Hepatocyte (in vitro differentiated cells): Measurements from ENCODE around the gene ELK1. TPM values are rescaled to one million over a fixed set of nuclear protein-coding genes. Genes with fewer than 3 reads are reported as not detected.
"Not testable (repeated sequence)": the region's sequence is repeated elsewhere in the genome, so short reads cannot be mapped to it uniquely, and the experiment has no call there.

Experiments used
- DNase-seq: peaks from one replicate; pipeline ENCODE4 v3.0.0-alpha.2; 2016; ENCODE audit warnings: low spot score
- H2AFZ ChIP-seq: fragments of 200-600 bp; sonication (generic); 2 replicates; pipeline ENCODE4 v1.6.0; 2016; ENCODE audit warnings: antibody characterized with exemption, mild to moderate bottlenecking
- H3K27ac ChIP-seq: fragments of 200-600 bp; sonication (generic); 2 replicates; pipeline ENCODE4 v1.5.1; 2016; ENCODE audit warnings: mild to moderate bottlenecking
- H3K27me3 ChIP-seq: fragments of 200-600 bp; sonication (generic); 2 replicates; pipeline ENCODE4 v1.6.1; 2016
- H3K36me3 ChIP-seq: fragments of 200-600 bp; sonication (generic); replicated peaks from 2 replicates; pipeline ENCODE4 v1.5.1; 2016; ENCODE audit warnings: low read depth; ENCODE audit not compliant: insufficient read depth
- H3K4me1 ChIP-seq: fragments of 200-600 bp; sonication (generic); 2 replicates; pipeline ENCODE4 v1.5.1; 2016; ENCODE audit warnings: mild to moderate bottlenecking, moderate library complexity; ENCODE audit not compliant: insufficient read depth
- H3K4me2 ChIP-seq: fragments of 200-600 bp; sonication (generic); 2 replicates; pipeline ENCODE4 v1.6.0; 2016
- H3K4me3 ChIP-seq: fragments of 200-600 bp; sonication (generic); 2 replicates; pipeline ENCODE4 v1.5.1; 2016; ENCODE audit warnings: mild to moderate bottlenecking
- H3K79me2 ChIP-seq: fragments of 200-600 bp; sonication (generic); 2 replicates; pipeline ENCODE4 v1.6.0; 2017; ENCODE audit warnings: mild to moderate bottlenecking
- H3K9me2 ChIP-seq: fragments of 200-600 bp; sonication (generic); replicated peaks from 2 replicates; pipeline ENCODE4 v1.6.0; 2017; ENCODE audit warnings: mild to moderate bottlenecking; ENCODE audit not compliant: insufficient read depth
- H3K9me3 ChIP-seq: fragments of 200-600 bp; sonication (generic); 2 replicates; pipeline ENCODE4 v1.5.1; 2016; ENCODE audit warnings: low read depth, mild to moderate bottlenecking
- H4K20me1 ChIP-seq: fragments of 200-600 bp; sonication (generic); 2 replicates; pipeline ENCODE4 v1.6.0; 2016; ENCODE audit warnings: mild to moderate bottlenecking; ENCODE audit not compliant: insufficient read depth, poor library complexity, severe bottlenecking
- EZH2 ChIP-seq: fragments of 200-600 bp; sonication (generic); IDR thresholded peaks from 2 replicates; pipeline ENCODE4 v1.6.1; 2016; ENCODE audit warnings: antibody characterized with exemption, mild to moderate bottlenecking, borderline replicate concordance
- EZH2phosphoT487 ChIP-seq: fragments of 200-600 bp; sonication (generic); IDR thresholded peaks from one replicate; pipeline ENCODE4 v1.6.1; 2018; ENCODE audit warnings: antibody characterized with exemption, mild to moderate bottlenecking, low read depth, moderate library complexity; ENCODE audit not compliant: unreplicated experiment, severe bottlenecking
- WGBS: methylation state at CpG from one replicate; pipeline ENCODE4 v1.1.6; 2016; ENCODE audit warnings: low lambda C conversion rate; ENCODE audit errors: missing lambda C conversion rate; 5-methylcytosine and 5-hydroxymethylcytosine counted together
- polyA plus RNA-seq: library from polyadenylated mRNA; unstranded; fragments of >200 nt; fragmentation: Nextera tagmentation; extraction: Ambion mirVana; gene quantifications from 2 replicates; pipeline ENCODE4 v1.2.1, GENCODE V29; 2016
- total RNA-seq: library from RNA; depleted of rRNA; stranded (reverse); fragments of >200 nt; gene quantifications from 2 replicates; pipeline ENCODE4 v1.2.3, GENCODE V29; 2014
- TF ChIP-seq, protein P1 (sequence below): fragments of 200-600 bp; sonication (generic); IDR thresholded peaks from 2 replicates; pipeline ENCODE4 v1.5.1; 2016; ENCODE audit warnings: antibody characterized with exemption, mild to moderate bottlenecking; ENCODE audit not compliant: poor library complexity

The ELK1 gene
- total and polyA plus RNA-seq, 2 experiments from 2014 or later = 24.4 to 32.0 TPM

DNA sequence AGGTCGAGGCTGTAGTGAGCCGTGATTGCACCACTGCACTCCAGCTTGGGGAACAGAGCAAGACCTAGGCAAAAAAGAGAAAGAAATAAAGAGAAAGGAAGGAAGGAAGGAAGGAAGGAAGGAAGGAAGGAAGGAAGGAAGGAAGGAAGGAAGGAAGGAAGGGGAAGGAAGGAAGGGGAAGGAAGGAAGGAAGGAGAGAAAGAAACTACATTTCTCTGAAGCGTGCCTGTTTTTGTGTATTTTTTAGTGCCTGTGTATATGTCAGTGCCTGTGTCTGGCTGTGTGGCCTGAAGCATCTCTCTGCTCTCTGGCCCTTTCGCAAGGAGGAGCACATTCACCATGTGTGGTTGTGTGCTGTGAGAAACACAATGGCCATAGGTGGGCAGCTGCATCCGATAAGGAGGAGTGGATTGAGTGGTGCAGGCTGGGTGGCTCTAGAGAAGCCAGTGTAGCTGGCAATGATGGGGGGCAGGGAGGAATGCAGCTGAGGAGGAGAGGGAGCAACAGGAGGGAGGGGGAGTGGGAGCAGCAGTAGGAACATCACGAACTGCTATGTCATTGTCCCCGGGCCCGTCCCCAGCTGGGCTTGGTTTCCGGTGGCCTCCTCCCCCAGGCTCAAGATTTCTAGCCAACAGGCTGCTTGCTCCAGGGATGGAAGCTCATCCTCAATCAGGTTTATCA is 42.1 kb downstream of the ELK1 start:
- H3K27me3 ChIP-seq = no peaks in the 10 kb centered on the region
- no peaks in the 10 kb centered on the region for H3K9me2 ChIP-seq
- no peak overlapping the region for H2AFZ ChIP-seq
- no peak overlapping the region for H3K4me2 ChIP-seq
- H3K36me3 ChIP-seq = no peaks in the 10 kb centered on the region
- no peak for DNase-seq
- H3K4me1 ChIP-seq = no peaks in the 10 kb centered on the region
- H3K9me3 ChIP-seq = no peaks in the 10 kb centered on the region
- no peaks in the 10 kb centered on the region for H3K79me2 ChIP-seq
- H4K20me1 ChIP-seq = no peaks in the 10 kb centered on the region
- H3K4me3 ChIP-seq = no peak overlapping the region
- no peak overlapping the region for H3K27ac ChIP-seq
- TF ChIP-seq EZH2 = no peak
- no peak for TF ChIP-seq EZH2phosphoT487
- TF ChIP-seq, protein P1, sequence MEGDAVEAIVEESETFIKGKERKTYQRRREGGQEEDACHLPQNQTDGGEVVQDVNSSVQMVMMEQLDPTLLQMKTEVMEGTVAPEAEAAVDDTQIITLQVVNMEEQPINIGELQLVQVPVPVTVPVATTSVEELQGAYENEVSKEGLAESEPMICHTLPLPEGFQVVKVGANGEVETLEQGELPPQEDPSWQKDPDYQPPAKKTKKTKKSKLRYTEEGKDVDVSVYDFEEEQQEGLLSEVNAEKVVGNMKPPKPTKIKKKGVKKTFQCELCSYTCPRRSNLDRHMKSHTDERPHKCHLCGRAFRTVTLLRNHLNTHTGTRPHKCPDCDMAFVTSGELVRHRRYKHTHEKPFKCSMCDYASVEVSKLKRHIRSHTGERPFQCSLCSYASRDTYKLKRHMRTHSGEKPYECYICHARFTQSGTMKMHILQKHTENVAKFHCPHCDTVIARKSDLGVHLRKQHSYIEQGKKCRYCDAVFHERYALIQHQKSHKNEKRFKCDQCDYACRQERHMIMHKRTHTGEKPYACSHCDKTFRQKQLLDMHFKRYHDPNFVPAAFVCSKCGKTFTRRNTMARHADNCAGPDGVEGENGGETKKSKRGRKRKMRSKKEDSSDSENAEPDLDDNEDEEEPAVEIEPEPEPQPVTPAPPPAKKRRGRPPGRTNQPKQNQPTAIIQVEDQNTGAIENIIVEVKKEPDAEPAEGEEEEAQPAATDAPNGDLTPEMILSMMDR = no peak
- WGBS = 59% methylated on average over 9 of the region's 9 CpGs

DNA sequence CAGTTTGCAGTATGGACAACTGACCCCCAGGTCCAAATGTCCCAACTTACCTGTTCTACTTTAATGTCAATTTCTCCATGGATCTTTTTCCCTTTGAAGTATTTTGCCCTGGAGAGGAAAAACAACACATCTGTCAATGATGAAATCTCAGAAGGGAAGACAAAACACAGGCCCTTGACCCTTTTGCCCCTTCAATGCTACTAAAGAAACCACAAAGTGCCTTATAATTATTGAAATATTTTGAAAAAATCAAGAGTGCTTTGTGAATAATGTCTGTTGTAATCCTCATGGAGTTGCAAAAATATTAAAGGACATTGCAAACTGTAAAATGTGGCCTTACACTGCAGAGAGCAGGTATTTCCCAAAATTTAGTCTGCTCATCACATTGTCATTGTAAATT is 43.3 kb downstream of the ELK1 start:
- Histone ChIP-seq H3K27me3 (no peaks in the 10 kb centered on the region), H3K9me2 (no peaks in the 10 kb centered on the region), H3K4me1 (no peaks in the 10 kb centered on the region), H3K36me3 (no peaks in the 10 kb centered on the region), H2AFZ (no peak overlapping the region), H3K4me3 (no peak overlapping the region), H4K20me1 (no peaks in the 10 kb centered on the region), H3K9me3 (no peaks in the 10 kb centered on the region), H3K27ac (no peak overlapping the region), H3K79me2 (no peaks in the 10 kb centered on the region), H3K4me2 (no peak overlapping the region)
- TF ChIP-seq EZH2 (no peak), EZH2phosphoT487 (no peak)
- TF ChIP-seq, protein P1 = no peak
- no peak for DNase-seq

DNA sequence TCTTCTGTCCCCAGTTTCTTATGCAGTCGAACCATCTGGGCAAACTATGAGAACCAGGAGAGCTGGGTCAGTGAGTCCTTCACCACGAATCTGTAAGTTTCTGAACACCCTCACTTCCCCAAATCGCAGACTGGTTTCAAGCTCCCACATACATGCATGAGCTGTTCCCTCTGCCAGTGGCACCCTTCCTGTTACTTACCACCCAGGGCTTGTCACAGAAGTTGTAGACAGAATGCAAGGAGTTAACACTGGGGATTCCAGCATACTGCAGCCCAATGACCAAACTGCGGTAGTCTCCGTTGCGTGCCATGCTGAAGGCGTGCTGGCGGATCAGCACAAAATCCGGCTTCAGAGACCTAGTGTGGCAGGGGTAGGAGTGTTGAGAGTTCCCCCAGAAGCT is 45.3 kb downstream of the ELK1 start:
- 67% methylated on average over 9 of the region's 9 CpGs for WGBS
- Histone ChIP-seq H3K9me2 (no peaks in the 10 kb centered on the region), H3K27me3 (no peaks in the 10 kb centered on the region), H2AFZ (no peak overlapping the region), H3K4me1 (no peaks in the 10 kb centered on the region), H4K20me1 (no peaks in the 10 kb centered on the region), H3K9me3 (no peaks in the 10 kb centered on the region), H3K36me3 (no peaks in the 10 kb centered on the region), H3K79me2 (no peaks in the 10 kb centered on the region), H3K4me3 (no peak overlapping the region), H3K4me2 (no peak overlapping the region), H3K27ac (no peak overlapping the region)
- TF ChIP-seq, protein P1 = no peak
- DNase-seq = no peak

DNA sequence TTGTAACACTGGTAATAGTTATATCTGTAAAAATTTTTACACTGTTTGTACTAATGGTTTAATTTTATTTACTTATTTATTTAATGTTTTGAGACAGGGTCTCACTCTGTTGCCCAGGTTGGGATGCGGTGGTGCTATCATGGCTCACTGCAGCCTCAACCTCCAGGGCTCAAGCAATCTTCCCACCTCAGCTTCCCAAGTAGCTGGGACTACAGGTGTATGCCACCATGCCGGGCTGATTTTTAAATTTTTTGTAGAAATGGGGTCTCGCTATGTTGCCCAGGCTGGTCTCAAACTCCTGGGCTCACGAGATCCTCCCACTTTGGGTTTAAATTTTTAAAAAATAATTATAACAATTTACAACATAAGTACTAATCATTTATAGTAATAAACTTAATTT is 47.2 kb downstream of the ELK1 start:
- not testable (repeated sequence) for H3K4me1 ChIP-seq, DNase-seq, H3K4me3 ChIP-seq, H3K9me3 ChIP-seq, H3K79me2 ChIP-seq, H3K27ac ChIP-seq, H2AFZ ChIP-seq, H3K9me2 ChIP-seq, H3K27me3 ChIP-seq, H3K4me2 ChIP-seq, H3K36me3 ChIP-seq, H4K20me1 ChIP-seq
- WGBS = 86% methylated on average over 4 of the region's 4 CpGs
